Heart left ventricle (tissue), 16 donors: ENCODE results near the gene NHLRC4. TPM values are rescaled to one million over a fixed set of nuclear protein-coding genes. Genes with fewer than 3 reads are reported as not detected.

ENCODE experiments used
- ATAC-seq, 4 donors: fragments of 200-7000 bp; cut with Tn5 transposase; one replicate each; pipeline ENCODE4 v1.9.1; 2020 to 2022; ENCODE audit warnings: moderate library complexity in 4 of 4, mild to moderate bottlenecking in 3 of 4, moderate number of reproducible peaks in 1 of 4
- DNase-seq, 5 donors: peaks; one replicate each; pipeline ENCODE4 v3.0.0-alpha.2; 2020
- H3K27ac ChIP-seq, 12 donors: fragments of 200-600 bp; sonication (generic) in 4 of 12; one replicate each; pipeline versions ENCODE4 v1.5.0 to v1.8.0; 2016 to 2022; ENCODE audit warnings: mild to moderate bottlenecking in 2 of 12
- H3K27me3 ChIP-seq, 9 donors: fragments of 200-600 bp; sonication (generic) in 2 of 9; one replicate each; pipeline versions ENCODE4 v1.5.1 to v1.8.0; 2016 to 2022; ENCODE audit warnings: mild to moderate bottlenecking in 3 of 9
- H3K36me3 ChIP-seq, 9 donors: fragments of 200-600 bp; sonication (generic) in 2 of 9; one replicate each; pipeline versions ENCODE4 v1.5.0 to v1.8.0; 2018 to 2022; ENCODE audit warnings: mild to moderate bottlenecking in 2 of 9
- H3K4me1 ChIP-seq, 12 donors: fragments of 200-600 bp; sonication (generic) in 4 of 12; one replicate each; pipeline versions ENCODE4 v1.5.0 to v1.8.0; 2016 to 2022; ENCODE audit warnings: mild to moderate bottlenecking in 3 of 12
- H3K4me3 ChIP-seq, 12 donors: fragments of 200-600 bp; sonication (generic) in 4 of 12; one replicate each; pipeline versions ENCODE4 v1.5.0 to v1.8.0; 2017 to 2022; ENCODE audit warnings: mild to moderate bottlenecking in 9 of 12, moderate library complexity in 4 of 12
- H3K9me3 ChIP-seq, 12 donors: fragments of 200-600 bp; sonication (generic) in 4 of 12; one replicate each; pipeline versions ENCODE4 v1.5.0 to v1.8.0; 2016 to 2022; ENCODE audit warnings: mild to moderate bottlenecking in 1 of 12
- CTCF ChIP-seq, 12 donors: fragments of 200-600 bp; sonication (generic) in 4 of 12; IDR thresholded peaks; one replicate each; pipeline versions ENCODE4 v1.5.0 to v1.8.0; 2018 to 2022; ENCODE audit warnings: antibody characterized with exemption in 12 of 12, mild to moderate bottlenecking in 5 of 12
- POLR2A ChIP-seq, 2 donors: fragments of 450-650 bp; IDR thresholded peaks; one replicate each; pipeline ENCODE4 v1.6.1; 2017; ENCODE audit warnings: antibody characterized with exemption in 2 of 2, mild to moderate bottlenecking in 2 of 2, moderate library complexity in 2 of 2
- WGBS, 4 donors: extraction: QIAGEN DNeasy Blood & Tissue Kit in 2 of 4; methylation state at CpG; one replicate each; pipeline versions ENCODE4 v1.1.5 to v1.1.7; 2013 to 2018; 5-methylcytosine and 5-hydroxymethylcytosine counted together
- intact Hi-C, 10 donors: fragments of 100-400 bp; cut with DNase I; formaldehyde crosslinking; loops; one replicate each; pipeline versions ENCODE4 v1.11.1 to v1.14.2; 2022
- polyA plus RNA-seq, 2 donors: library from polyadenylated mRNA; stranded (reverse); fragments of 200-250 nt; gene quantifications; one replicate each; pipeline ENCODE4 v1.2.3, GENCODE V29; 2013
- total RNA-seq, 9 donors: library from RNA; depleted of rRNA in 2 of 9; stranded (reverse); fragments of >200 nt in 2 of 9; fragmentation: NEBNext Ultra II Directional in 3 of 9; extraction: Animal tissue kit (Norgen Biotek cat#: 25700) in 3 of 9; gene quantifications; one replicate each; pipeline versions ENCODE4 v1.1.0 to v1.2.4, GENCODE V29; 2016 to 2023
- donor health status: ischemic (EF 13 %, LVEDD 7.1; RV severe dilation, severe dysfunction).
- donor health status: healthy with polysubstance abuse.
- donor health status: DM: no; HTN: yes; CAD: no.
- donor health status: DM: no; HTN: no; CAD: no.
- donor health status: ischemic (EF 25% LVEDD 6.9; RV normal size, moderate dysfunction).
- donor health status: ischemic (EF 25% LVEDD 5.7; RV mildly dilated, moderate dysfunction).
- donor health status: healthy.
- donor health status: DM: yes; HTN: yes; CAD: no.
- donor health status: ischemic (EF 35%, LVEDD 5.7; RV mildly dilated, moderate dysfunction).
- donor health status: nonischemic (EF 11% LVEDD 7.7; RV severe dilation, severe dysfunction).
- donor health status: DM: yes; HTN: yes; CAD: no.
- donor health status: PGD.
- donor health status: ischemic (EF 29% LVEDD 5.4; RV normal size, mild dysfunction).
- donor health status: nonischemic (EF 23%, LVEDD 6.1; RV moderate dilation, normal function).

The NHLRC4 gene
- total and polyA plus RNA-seq, 11 donors, result 0.23 to 0.86 (median 0.48) TPM; not detected in 1

- no peak overlapping the region for H3K4me3 ChIP-seq
- no peak for TF ChIP-seq CTCF (IDR thresholded peaks at IDR 0.05)
- TF ChIP-seq POLR2A (IDR thresholded peaks at IDR 0.05), result no peak
- H3K27me3 ChIP-seq, result no peaks in the 10 kb centered on the region
- intact Hi-C loops, result no loop called here
- H3K27ac ChIP-seq, result no peak overlapping the region
- ATAC-seq, result no peak
- no peaks in the 10 kb centered on the region for H3K9me3 ChIP-seq
- WGBS, 4 donors, result 96 to 97% (median 97%) methylated on average over 40 to 60 of the region's 60 CpGs
- DNase-seq, result no peak
- H3K4me1 ChIP-seq, result peaks cover 0 to 23% (median 6%) of the 10 kb centered on the region in 12 donors
- peaks cover 0 to 34% (median 7%) of the 10 kb centered on the region in 9 donors for H3K36me3 ChIP-seq
Measured at GRCh38 chr16:537415-538335, 29.1 kb upstream of the NHLRC4 start.

GRCh38 chr16:539901-540530, 26.8 kb upstream of the NHLRC4 start:
- no peaks in the 10 kb centered on the region for H3K9me3 ChIP-seq
- intact Hi-C loops, result no loop called here
- 92 to 96% (median 93%) methylated on average over 20 to 34 of the region's 34 CpGs for WGBS, 4 donors
- H3K27ac ChIP-seq, result no peak overlapping the region
- peaks cover 0 to 34% (median 7%) of the 10 kb centered on the region in 9 donors for H3K36me3 ChIP-seq
- H3K4me1 ChIP-seq, result peaks cover 0 to 6% (median 0%) of the 10 kb centered on the region in 12 donors
- H3K27me3 ChIP-seq, result no peaks in the 10 kb centered on the region
- ATAC-seq, result no peak
- TF ChIP-seq CTCF (IDR thresholded peaks at IDR 0.05), result no peak
- no peak for TF ChIP-seq POLR2A (IDR thresholded peaks at IDR 0.05)
- no peak for DNase-seq
- no peak overlapping the region for H3K4me3 ChIP-seq

- ATAC-seq (no peak), DNase-seq (no peak)
- Histone ChIP-seq H3K4me1 (no peaks in the 10 kb centered on the region), H3K9me3 (no peaks in the 10 kb centered on the region), H3K27ac (no peak overlapping the region), H3K4me3 (no peak overlapping the region), H3K27me3 (no peaks in the 10 kb centered on the region), H3K36me3 (peaks cover 0 to 40% (median 7%) of the 10 kb centered on the region in 9 donors)
- TF ChIP-seq POLR2A (IDR thresholded peaks at IDR 0.05) (no peak), CTCF (IDR thresholded peaks at IDR 0.05) (no peak)
- intact Hi-C loops, result no loop called here
- WGBS, 4 donors, result 91 to 93% (median 92%) methylated on average over 20 to 29 of the region's 29 CpGs
Measured at GRCh38 chr16:540645-541340, 26.0 kb upstream of the NHLRC4 start.
